Stomach (tissue), 9 donors: ENCODE measurements around the gene TRPC3. TPM values are rescaled to one million over a fixed set of nuclear protein-coding genes. Genes with fewer than 3 reads are reported as not detected.

Source experiments
- DNase-seq, 2 donors: peaks; one replicate each; pipeline versions ENCODE4 v3.0.0 to v3.0.0-alpha.2; 2013 to 2019
- H3K27ac ChIP-seq, 5 donors: fragments of 200-600 bp in 4 of 5; sonication (generic) in 4 of 5; one replicate each; pipeline ENCODE4 v1.5.1; 2013 to 2019; ENCODE audit warnings: mild to moderate bottlenecking in 1 of 5, moderate library complexity in 1 of 5
- H3K27me3 ChIP-seq, 3 donors: fragments of 200-600 bp; sonication (generic); one replicate each; pipeline ENCODE4 v1.5.1; 2017 to 2019; ENCODE audit warnings: mixed run types in 1 of 3
- H3K36me3 ChIP-seq, 4 donors: fragments of 200-600 bp; sonication (generic); 1 replicate in 3 of 4; 2 replicates in 1 of 4; pipeline ENCODE4 v1.5.1; 2016 to 2019
- H3K4me1 ChIP-seq, 4 donors: fragments of 200-600 bp; sonication (generic); one replicate each; pipeline ENCODE4 v1.5.1; 2016 to 2019
- H3K4me3 ChIP-seq, 4 donors: fragments of 200-600 bp; sonication (generic) in 3 of 4; one replicate each; pipeline ENCODE4 v1.5.1; 2016 to 2019; ENCODE audit warnings: mild to moderate bottlenecking in 1 of 4
- H3K9me3 ChIP-seq, 4 donors: fragments of 200-600 bp; sonication (generic); one replicate each; pipeline ENCODE4 v1.5.1; 2016 to 2019
- EP300 ChIP-seq: sonication (generic); formaldehyde crosslinking; IDR thresholded peaks from one replicate; pipeline ENCODE4 v1.6.1; 2017; ENCODE audit warnings: antibody characterized with exemption
- POLR2A ChIP-seq, 4 donors: fragments of 450-650 bp; IDR thresholded peaks; one replicate each; pipeline ENCODE4 v1.6.1; 2016; ENCODE audit warnings: antibody characterized with exemption in 4 of 4, control low read depth in 2 of 4, mild to moderate bottlenecking in 1 of 4, moderate library complexity in 1 of 4
- POLR2AphosphoS5 ChIP-seq, 3 donors: sonication (generic); formaldehyde crosslinking; IDR thresholded peaks; one replicate each; pipeline ENCODE4 v1.6.1; 2016; ENCODE audit warnings: antibody characterized with exemption in 3 of 3
- WGBS, 5 donors: extraction: QIAGEN DNeasy Blood & Tissue Kit in 3 of 5; methylation state at CpG; one replicate each; pipeline versions ENCODE4 v1.1.5 to v1.1.7; 2013 to 2018; 5-methylcytosine and 5-hydroxymethylcytosine counted together
- intact Hi-C: fragments of 100-400 bp; cut with DNase I; formaldehyde crosslinking; loops from one replicate; pipeline ENCODE4 v1.15.1; 2023; ENCODE audit warnings: low total_unique reads
- polyA plus RNA-seq, 3 donors: library from polyadenylated mRNA; stranded (reverse); fragments of 200-250 nt; gene quantifications; one replicate each; pipeline ENCODE4 v1.2.3, GENCODE V29; 2013
- total RNA-seq, 5 donors: library from RNA; depleted of rRNA; stranded (reverse); fragments of >200 nt; gene quantifications; one replicate each; pipeline versions ENCODE4 v1.1.0 to v1.2.3, GENCODE V29; 2014 to 2016
- TF ChIP-seq, protein P1 (sequence below), 7 experiments: fragments of 450-650 bp in 4 of 7; fragments of 200-600 bp in 3 of 7; sonication (generic) in 3 of 7; IDR thresholded peaks; one replicate each; pipeline ENCODE4 v1.5.1; 2016 to 2019; ENCODE audit warnings: antibody characterized with exemption in 7 of 7, control low read depth in 2 of 7, mild to moderate bottlenecking in 1 of 7
- donor health status: healthy with polysubstance abuse.
- donor health status: Bipolar disorder and iron deficiency.
- donor health status: healthy.

TRPC3 gene
- total and polyA plus RNA-seq, 8 donors = 0.31 to 3.7 (median 0.70) TPM; not detected in 4

GRCh38 chr4:121950680-121951520, 960 bp downstream of the TRPC3 start:
- H3K9me3 ChIP-seq = no peaks in the 10 kb centered on the region
- H3K4me1 ChIP-seq = peaks cover 11 to 30% (median 26%) of the 10 kb centered on the region in 4 donors
- WGBS, 5 donors = 0 to 4% (median 1%) methylated on average over 21 to 76 of the region's 76 CpGs
- intact Hi-C loops = no loop called here
- peak overlapping the region in 3 of 5 donors; percentile 18 to 71 (median 68) for H3K27ac ChIP-seq
- H3K36me3 ChIP-seq = no peaks in the 10 kb centered on the region
- H3K4me3 ChIP-seq = peak overlapping the region; percentile 52 to 81 (median 68)
- TF ChIP-seq POLR2A (IDR thresholded peaks at IDR 0.05) (no peak), EP300 (no peak)
- DNase-seq = peak; percentile 27 to 64
- peaks cover 0 to 55% (median 28%) of the 10 kb centered on the region in 3 donors for H3K27me3 ChIP-seq

GRCh38 chr4:121950212-121950679, 1.6 kb downstream of the TRPC3 start:
- 1 to 4% (median 2%) methylated on average over 24 to 34 of the region's 34 CpGs for WGBS, 5 donors
- Histone ChIP-seq H3K27me3 (peaks cover 0 to 55% (median 28%) of the 10 kb centered on the region in 3 donors), H3K9me3 (no peaks in the 10 kb centered on the region), H3K4me3 (peak overlapping the region; percentile 52 to 81 (median 68)), H3K27ac (peak overlapping the region in 3 of 5 donors; percentile 18 to 71 (median 68)), H3K36me3 (no peaks in the 10 kb centered on the region), H3K4me1 (peaks cover 11 to 30% (median 26%) of the 10 kb centered on the region in 4 donors)
- DNase-seq = peak; percentile 60 to 91
- TF ChIP-seq POLR2A (IDR thresholded peaks at IDR 0.05) (no peak), EP300 (no peak), POLR2AphosphoS5 (IDR thresholded peaks at IDR 0.05) (no peak)
- TF ChIP-seq, protein P1, sequence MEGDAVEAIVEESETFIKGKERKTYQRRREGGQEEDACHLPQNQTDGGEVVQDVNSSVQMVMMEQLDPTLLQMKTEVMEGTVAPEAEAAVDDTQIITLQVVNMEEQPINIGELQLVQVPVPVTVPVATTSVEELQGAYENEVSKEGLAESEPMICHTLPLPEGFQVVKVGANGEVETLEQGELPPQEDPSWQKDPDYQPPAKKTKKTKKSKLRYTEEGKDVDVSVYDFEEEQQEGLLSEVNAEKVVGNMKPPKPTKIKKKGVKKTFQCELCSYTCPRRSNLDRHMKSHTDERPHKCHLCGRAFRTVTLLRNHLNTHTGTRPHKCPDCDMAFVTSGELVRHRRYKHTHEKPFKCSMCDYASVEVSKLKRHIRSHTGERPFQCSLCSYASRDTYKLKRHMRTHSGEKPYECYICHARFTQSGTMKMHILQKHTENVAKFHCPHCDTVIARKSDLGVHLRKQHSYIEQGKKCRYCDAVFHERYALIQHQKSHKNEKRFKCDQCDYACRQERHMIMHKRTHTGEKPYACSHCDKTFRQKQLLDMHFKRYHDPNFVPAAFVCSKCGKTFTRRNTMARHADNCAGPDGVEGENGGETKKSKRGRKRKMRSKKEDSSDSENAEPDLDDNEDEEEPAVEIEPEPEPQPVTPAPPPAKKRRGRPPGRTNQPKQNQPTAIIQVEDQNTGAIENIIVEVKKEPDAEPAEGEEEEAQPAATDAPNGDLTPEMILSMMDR (IDR thresholded peaks at IDR 0.05) = peak in 5 of 7 experiments; percentile 4 to 62 (median 40)
- intact Hi-C loops = no loop called here

DNA sequence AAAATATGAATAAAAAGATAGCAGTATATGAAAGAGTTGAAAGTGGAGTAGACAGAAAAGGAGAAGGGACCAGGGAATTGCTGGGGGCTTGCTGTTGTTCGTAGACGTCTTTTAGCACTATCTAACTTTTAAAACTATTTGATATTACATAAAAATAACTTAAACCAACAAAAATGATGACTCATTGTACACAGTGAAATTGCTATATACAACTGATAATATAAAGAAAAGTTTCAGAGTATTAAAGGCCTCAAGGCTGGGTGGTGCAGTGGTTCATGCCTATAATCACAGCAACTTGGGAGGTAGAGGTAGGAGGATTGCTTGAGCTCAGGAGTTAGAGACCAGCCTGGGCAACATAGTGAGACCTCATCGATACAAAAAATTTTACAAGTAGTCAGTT, 5.2 kb downstream of the TRPC3 start:
- TF ChIP-seq, protein P1 (IDR thresholded peaks at IDR 0.05) = no peak
- TF ChIP-seq POLR2A (IDR thresholded peaks at IDR 0.05) (no peak), EP300 (no peak), POLR2AphosphoS5 (IDR thresholded peaks at IDR 0.05) (no peak)
- 62 to 79% (median 74%) methylated on average over 3 of the region's 3 CpGs for WGBS, 5 donors

DNA sequence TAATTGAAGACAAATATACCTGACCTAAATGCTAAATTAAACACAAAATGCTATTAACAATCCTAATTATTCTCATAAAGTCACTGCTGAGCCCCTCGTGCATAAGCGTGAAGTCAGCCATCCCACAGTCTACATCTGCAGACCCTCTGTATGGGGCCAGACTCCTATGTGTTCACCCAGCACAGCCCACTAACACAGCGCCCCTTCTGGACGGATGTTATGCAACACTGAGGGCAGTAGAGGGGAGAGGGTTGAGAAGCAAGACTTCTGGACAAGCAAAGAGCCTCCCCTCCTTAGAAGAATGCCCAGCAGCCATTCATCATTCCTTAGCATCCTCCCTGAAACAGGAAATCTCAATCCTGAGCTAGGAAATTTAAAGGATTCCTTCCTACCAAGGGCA, 7.9 kb downstream of the TRPC3 start:
- H3K36me3 ChIP-seq = no peaks in the 10 kb centered on the region
- TF ChIP-seq, protein P1 (IDR thresholded peaks at IDR 0.05) = no peak
- no peak for TF ChIP-seq POLR2AphosphoS5 (IDR thresholded peaks at IDR 0.05)
- no peak for TF ChIP-seq POLR2A (IDR thresholded peaks at IDR 0.05)
- TF ChIP-seq EP300 = no peak
- no peak overlapping the region for H3K4me3 ChIP-seq
- intact Hi-C loops = no loop called here
- 46 to 62% (median 53%) methylated on average over 4 of the region's 4 CpGs for WGBS, 5 donors
- no peaks in the 10 kb centered on the region for H3K9me3 ChIP-seq
- H3K4me1 ChIP-seq = no peaks in the 10 kb centered on the region
- peak in 1 of 2 donors; percentile 5 for DNase-seq
- peaks cover 0 to 15% (median 10%) of the 10 kb centered on the region in 3 donors for H3K27me3 ChIP-seq
- no peak overlapping the region for H3K27ac ChIP-seq

More for the DNA sequence above, 5.2 kb downstream of the TRPC3 start:
- Histone ChIP-seq H3K27ac (no peak overlapping the region), H3K9me3 (no peaks in the 10 kb centered on the region), H3K4me3 (no peak overlapping the region), H3K27me3 (peaks cover 0 to 42% (median 28%) of the 10 kb centered on the region in 3 donors), H3K36me3 (no peaks in the 10 kb centered on the region), H3K4me1 (peaks cover 11 to 21% (median 19%) of the 10 kb centered on the region in 4 donors)
- DNase-seq = no peak
- intact Hi-C loops = no loop called here
